IPS DF 4.7 (cell line): ENCODE results near the gene MZF1.
"Not testable (repeated sequence)": the region's sequence is repeated elsewhere in the genome, so short reads cannot be mapped to it uniquely, and the experiment has no call there.

Source experiments
- DNase-seq: peaks from one replicate; pipeline ENCODE4 v3.0.0-alpha.2; 2013; ENCODE audit warnings: low spot score; ENCODE audit errors: extremely low read depth

MZF1 gene

GRCh38 chr19:58572818-58573657 is at the start of gene MZF1:
Gene MZF1 (minus strand): TSS chr19:58573335. CDS start chr19:58571389, 1,946 bp downstream.
- DNase-seq: no peak

GRCh38 chr19:58607213-58607612 is 34.1 kb upstream of the MZF1 start:
- not testable (repeated sequence) for DNase-seq

- not testable (repeated sequence) for DNase-seq
These were observed 33.2 kb upstream of the MZF1 start for GRCh38 chr19:58606251-58606896.

- DNase-seq: no peak
These were observed 13.1 kb upstream of the MZF1 start for GRCh38 chr19:58586133-58586765.

- DNase-seq: no peak
These were observed 12.5 kb upstream of the MZF1 start for GRCh38 chr19:58585442-58586132.

GRCh38 chr19:58584498-58585441 is 11.6 kb upstream of the MZF1 start:
- no peak for DNase-seq

- DNase-seq: no peak
These were observed 9.8 kb upstream of the MZF1 start for GRCh38 chr19:58582985-58583384.

GRCh38 chr19:58581227-58582141 is 8.3 kb upstream of the MZF1 start:
- no peak for DNase-seq

- no peak for DNase-seq
These were observed 6.5 kb upstream of the MZF1 start for GRCh38 chr19:58579473-58580142.

- DNase-seq: no peak
These were observed 5.1 kb upstream of the MZF1 start for GRCh38 chr19:58578012-58578925.

- DNase-seq: not testable (repeated sequence)
These were observed 4.4 kb upstream of the MZF1 start for GRCh38 chr19:58577581-58577980.

GRCh38 chr19:58575183-58576041 is 2.3 kb upstream of the MZF1 start:
- DNase-seq: no peak

- DNase-seq: no peak
These were observed 576 bp upstream of the MZF1 start for GRCh38 chr19:58573658-58574164.

GRCh38 chr19:58572026-58572817 is 913 bp downstream of the MZF1 start:
- DNase-seq: no peak

- no peak for DNase-seq
These were observed 1.6 kb downstream of the MZF1 start for GRCh38 chr19:58571575-58571947.
